Activated CD4-positive, alpha-beta memory T cell treated with anti-CD3 and anti-CD28 coated beads, Interleukin-2, amount 10 ng/mL, durations not matched to agents 7 days and 5 days (primary cell): ENCODE data around the gene CFAP46. TPM values are rescaled to one million over a fixed set of nuclear protein-coding genes. Genes with fewer than 3 reads are reported as not detected.
"Not testable (repeated sequence)": the region's sequence is repeated elsewhere in the genome, so short reads cannot be mapped to it uniquely, and the experiment has no call there.

Experiments
- CTCF ChIA-PET: fragments of 350-600 bp; sonication (Branson Sonifier 250); formaldehyde crosslinking; loops from one replicate; lab custom pipeline; 2021; ENCODE audit warnings: antibody characterized with exemption, inconsistent platforms; lab: Charles Lee
- POLR2A ChIA-PET: fragments of 350-600 bp; sonication (Branson Sonifier 250); formaldehyde crosslinking; loops from one replicate; lab custom pipeline; 2021; ENCODE audit warnings: antibody characterized with exemption; lab: Charles Lee
- DNase-seq: peaks from one replicate; pipeline ENCODE4 v3.0.0-alpha.2; 2020
- H3K27ac Mint-ChIP-seq: one replicate; pipeline ENCODE4 v1.8.0; 2021; ENCODE audit warnings: mild to moderate bottlenecking, mixed read lengths
- H3K27me3 Mint-ChIP-seq: one replicate; pipeline ENCODE4 v1.8.0; 2021; ENCODE audit warnings: mixed read lengths
- H3K36me3 Mint-ChIP-seq: one replicate; pipeline ENCODE4 v1.8.0; 2021; ENCODE audit warnings: low read depth, mixed read lengths
- H3K4me1 Mint-ChIP-seq: one replicate; pipeline ENCODE4 v1.8.0; 2021; ENCODE audit warnings: mixed read lengths
- H3K4me3 Mint-ChIP-seq: one replicate; pipeline ENCODE4 v1.8.0; 2021; ENCODE audit warnings: mild to moderate bottlenecking, mixed read lengths
- H3K9me3 Mint-ChIP-seq: one replicate; pipeline ENCODE4 v1.8.0; 2021; ENCODE audit warnings: mixed read lengths
- total RNA-seq, 2 experiments: library from RNA; stranded (reverse); gene quantifications; one replicate each; pipeline ENCODE4 v1.2.3, GENCODE V29; 2021

CFAP46 gene
- total RNA-seq, 2 experiments from 2014 or later: not detected

GRCh38 chr10:132834891-132835847, 107.2 kb downstream of the CFAP46 start:
- ChIA-PET CTCF (no interaction called here), POLR2A (no interaction called here)
- H3K4me1 Mint-ChIP-seq: no peaks in the 10 kb centered on the region
- no peak overlapping the region for H3K4me3 Mint-ChIP-seq
- no peak overlapping the region for H3K27ac Mint-ChIP-seq
- H3K27me3 Mint-ChIP-seq: no peaks in the 10 kb centered on the region
- no peak for DNase-seq
- H3K9me3 Mint-ChIP-seq: peaks cover 5% of the 10 kb centered on the region
- no peaks in the 10 kb centered on the region for H3K36me3 Mint-ChIP-seq

DNA sequence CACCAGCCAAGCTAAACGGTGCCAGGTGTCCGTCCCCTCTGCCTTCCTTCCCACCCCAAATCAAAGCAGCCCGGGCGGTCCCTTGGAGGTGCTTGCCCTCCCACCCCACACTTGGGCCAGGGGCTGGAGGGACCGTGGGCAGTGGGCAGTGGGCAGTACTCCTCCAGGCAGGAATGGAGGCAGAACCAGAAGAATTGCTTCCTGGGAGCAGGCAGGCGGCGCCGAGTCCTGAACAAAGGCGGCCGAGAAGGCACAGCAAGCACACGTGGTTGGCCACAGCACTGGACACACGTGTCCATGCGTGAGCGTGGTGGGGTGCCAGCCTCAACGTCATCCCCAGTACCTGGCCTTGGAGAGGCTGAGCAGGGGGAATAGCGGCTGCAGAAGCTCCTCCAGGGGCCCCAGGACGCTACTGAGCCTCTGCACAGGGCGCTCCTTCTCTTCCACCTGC, 108.0 kb downstream of the CFAP46 start:
- Mint-ChIP-seq H3K4me1 (no peaks in the 10 kb centered on the region), H3K9me3 (peaks cover 5% of the 10 kb centered on the region), H3K36me3 (no peaks in the 10 kb centered on the region), H3K27me3 (no peaks in the 10 kb centered on the region), H3K4me3 (no peak overlapping the region), H3K27ac (no peak overlapping the region)
- CTCF ChIA-PET: no interaction called here
- no peak for DNase-seq
- POLR2A ChIA-PET: no interaction called here

GRCh38 chr10:132833421-132834111, 108.8 kb downstream of the CFAP46 start:
- H3K27ac Mint-ChIP-seq: no peak overlapping the region

GRCh38 chr10:132832186-132832969, 110.0 kb downstream of the CFAP46 start:
- Mint-ChIP-seq H3K4me1 (no peaks in the 10 kb centered on the region), H3K9me3 (peaks cover 14% of the 10 kb centered on the region), H3K36me3 (peaks cover 8% of the 10 kb centered on the region), H3K27ac (no peak overlapping the region), H3K27me3 (no peaks in the 10 kb centered on the region), H3K4me3 (no peak overlapping the region)
- DNase-seq: no peak
- ChIA-PET POLR2A (no interaction called here), CTCF (no interaction called here)

More at GRCh38 chr10:132833421-132834111, 108.8 kb downstream of the CFAP46 start:
- POLR2A ChIA-PET: no interaction called here
- CTCF ChIA-PET: no interaction called here
- Mint-ChIP-seq H3K36me3 (no peaks in the 10 kb centered on the region), H3K4me1 (no peaks in the 10 kb centered on the region), H3K27me3 (no peaks in the 10 kb centered on the region), H3K4me3 (no peak overlapping the region), H3K9me3 (peaks cover 5% of the 10 kb centered on the region)
- no peak for DNase-seq

DNA sequence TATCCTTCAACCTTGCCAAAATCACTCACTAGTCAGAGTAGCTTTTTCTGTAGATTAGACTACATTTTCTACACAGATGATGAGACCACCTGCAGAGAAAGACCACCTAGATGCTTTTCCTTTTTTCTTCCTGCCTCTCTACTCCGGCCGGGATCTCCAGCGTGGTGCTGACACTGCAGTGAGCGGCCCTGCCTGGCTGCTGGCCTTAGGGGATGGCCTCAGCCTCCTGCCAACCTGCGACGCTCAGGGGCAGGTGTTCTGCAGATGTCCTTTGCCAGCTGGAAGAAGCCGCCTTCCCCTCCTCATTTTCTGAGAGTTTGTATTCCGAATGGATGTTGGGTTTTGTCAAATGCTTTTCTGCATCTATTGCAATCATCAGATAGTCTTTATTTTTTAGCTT, 113.0 kb downstream of the CFAP46 start:
- peaks cover 11% of the 10 kb centered on the region for H3K9me3 Mint-ChIP-seq
- H3K27me3 Mint-ChIP-seq: no peaks in the 10 kb centered on the region
- H3K4me1 Mint-ChIP-seq: no peaks in the 10 kb centered on the region
- H3K4me3 Mint-ChIP-seq: no peak overlapping the region
- ChIA-PET CTCF (interaction anchor here (0.7 kb wide), 1 partner anchor 15 kb away, joined by 3 read pairs; no protein-coding TSS in a partner anchor), POLR2A (no interaction called here)
- DNase-seq: no peak
- H3K27ac Mint-ChIP-seq: no peak overlapping the region
- peaks cover 8% of the 10 kb centered on the region for H3K36me3 Mint-ChIP-seq

GRCh38 chr10:132828681-132829080, 113.7 kb downstream of the CFAP46 start:
- DNase-seq: no peak
- no peak overlapping the region for H3K27ac Mint-ChIP-seq
- POLR2A ChIA-PET: no interaction called here
- no peaks in the 10 kb centered on the region for H3K4me1 Mint-ChIP-seq
- no peaks in the 10 kb centered on the region for H3K27me3 Mint-ChIP-seq
- CTCF ChIA-PET: interaction anchor here (0.7 kb wide), 1 partner anchor 16 kb away, joined by 3 read pairs; no protein-coding TSS in a partner anchor
- H3K4me3 Mint-ChIP-seq: no peak overlapping the region
- peaks cover 11% of the 10 kb centered on the region for H3K9me3 Mint-ChIP-seq
- H3K36me3 Mint-ChIP-seq: peaks cover 8% of the 10 kb centered on the region

GRCh38 chr10:132827861-132828539, 114.4 kb downstream of the CFAP46 start:
- CTCF ChIA-PET: no interaction called here
- H3K4me1 Mint-ChIP-seq: no peaks in the 10 kb centered on the region
- POLR2A ChIA-PET: no interaction called here
- H3K9me3 Mint-ChIP-seq: peaks cover 11% of the 10 kb centered on the region
- no peak overlapping the region for H3K27ac Mint-ChIP-seq
- no peaks in the 10 kb centered on the region for H3K27me3 Mint-ChIP-seq
- peaks cover 8% of the 10 kb centered on the region for H3K36me3 Mint-ChIP-seq
- no peak overlapping the region for H3K4me3 Mint-ChIP-seq
- DNase-seq: no peak

DNA sequence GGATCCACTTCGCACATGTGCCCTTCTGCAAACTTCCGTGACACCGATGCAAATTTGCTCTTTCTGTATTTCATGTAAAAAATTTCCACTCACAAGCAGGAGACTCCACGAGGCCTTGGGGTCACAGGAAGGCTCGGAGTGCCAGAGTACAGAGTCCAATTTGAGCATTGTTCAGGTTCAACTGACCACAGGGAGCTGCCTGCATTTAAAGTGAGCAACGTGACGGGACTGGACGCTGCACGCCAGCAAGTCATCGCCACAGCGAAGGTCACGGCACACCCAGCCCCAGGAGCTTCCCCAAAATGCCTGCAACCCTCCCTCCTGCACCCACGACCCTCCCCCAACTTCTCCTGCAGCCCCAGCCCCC, 115.0 kb downstream of the CFAP46 start:
- Mint-ChIP-seq H3K4me3 (no peak overlapping the region), H3K9me3 (peaks cover 11% of the 10 kb centered on the region), H3K36me3 (peaks cover 8% of the 10 kb centered on the region), H3K27ac (no peak overlapping the region), H3K4me1 (no peaks in the 10 kb centered on the region), H3K27me3 (no peaks in the 10 kb centered on the region)
- CTCF ChIA-PET: no interaction called here
- POLR2A ChIA-PET: no interaction called here
- no peak for DNase-seq

DNA sequence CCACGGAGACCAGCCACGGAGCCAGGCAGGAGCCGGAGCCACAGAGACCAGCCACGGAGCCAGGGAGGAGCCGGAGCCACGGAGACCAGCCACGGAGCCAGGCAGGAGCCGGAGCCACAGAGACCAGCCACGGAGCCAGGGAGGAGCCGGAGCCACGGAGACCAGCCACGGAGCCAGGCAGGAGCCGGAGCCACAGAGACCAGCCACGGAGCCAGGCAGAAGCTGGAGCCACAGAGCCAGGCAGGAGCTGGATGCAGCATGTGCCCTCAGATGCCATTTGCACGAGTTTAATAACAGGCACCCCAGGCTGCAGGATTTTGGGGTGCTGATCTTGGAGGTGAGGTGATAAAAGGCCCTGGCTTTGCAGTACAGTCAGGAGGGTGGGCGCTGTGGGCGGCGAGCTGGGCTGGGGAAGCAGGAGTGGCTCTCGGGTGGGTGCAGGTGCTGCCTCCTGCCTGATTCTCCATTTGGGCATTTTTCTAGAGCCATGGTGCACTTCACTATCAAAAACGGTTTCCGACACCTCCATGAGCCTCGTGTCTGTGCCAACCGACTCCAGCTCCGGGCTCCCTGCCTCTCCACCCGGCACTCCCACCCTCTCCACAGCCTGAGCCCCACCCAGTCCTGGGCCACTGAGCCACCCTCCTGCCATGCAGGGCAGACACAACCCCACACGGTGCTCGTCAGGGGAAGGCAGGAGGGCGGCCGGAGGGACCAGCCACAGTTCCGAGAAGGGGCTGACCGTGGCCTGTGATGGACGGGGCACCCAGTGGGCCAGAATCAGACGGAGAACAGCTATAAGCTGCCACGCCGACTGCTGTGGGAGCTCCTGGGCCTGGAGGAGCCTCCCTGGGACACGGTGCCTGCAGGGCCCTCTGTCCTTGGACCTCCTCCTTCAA, 115.6 kb downstream of the CFAP46 start:
- no peaks in the 10 kb centered on the region for H3K27me3 Mint-ChIP-seq
- peaks cover 11% of the 10 kb centered on the region for H3K9me3 Mint-ChIP-seq
- no peak for DNase-seq
- peaks cover 8% of the 10 kb centered on the region for H3K36me3 Mint-ChIP-seq
- no peak overlapping the region for H3K27ac Mint-ChIP-seq
- POLR2A ChIA-PET: no interaction called here
- CTCF ChIA-PET: no interaction called here
- H3K4me1 Mint-ChIP-seq: no peaks in the 10 kb centered on the region
- H3K4me3 Mint-ChIP-seq: no peak overlapping the region

- H3K27ac Mint-ChIP-seq, DNase-seq, POLR2A ChIA-PET: not testable (repeated sequence)
These were observed 116.4 kb downstream of the CFAP46 start for GRCh38 chr10:132825783-132826523.

GRCh38 chr10:132820056-132820455, 122.3 kb downstream of the CFAP46 start:
- Mint-ChIP-seq H3K36me3 (peaks cover 3% of the 10 kb centered on the region), H3K4me1 (no peaks in the 10 kb centered on the region), H3K27ac (no peak overlapping the region), H3K4me3 (no peak overlapping the region), H3K9me3 (peaks cover 4% of the 10 kb centered on the region), H3K27me3 (no peaks in the 10 kb centered on the region)
- ChIA-PET POLR2A (no interaction called here), CTCF (no interaction called here)
- no peak for DNase-seq

More at GRCh38 chr10:132825783-132826523, 116.4 kb downstream of the CFAP46 start:
- H3K4me3 Mint-ChIP-seq, H3K4me1 Mint-ChIP-seq, H3K27me3 Mint-ChIP-seq, H3K36me3 Mint-ChIP-seq, CTCF ChIA-PET: not testable (repeated sequence)
- H3K9me3 Mint-ChIP-seq: peaks cover 11% of the 10 kb centered on the region
